ENCODE measurements around the gene RARRES1. TPM values are rescaled to one million over a fixed set of nuclear protein-coding genes. Genes with fewer than 3 reads are reported as not detected.

The RARRES1 gene
- total RNA-seq, 1 donor from 2014 or later: 65.8 TPM

DNA sequence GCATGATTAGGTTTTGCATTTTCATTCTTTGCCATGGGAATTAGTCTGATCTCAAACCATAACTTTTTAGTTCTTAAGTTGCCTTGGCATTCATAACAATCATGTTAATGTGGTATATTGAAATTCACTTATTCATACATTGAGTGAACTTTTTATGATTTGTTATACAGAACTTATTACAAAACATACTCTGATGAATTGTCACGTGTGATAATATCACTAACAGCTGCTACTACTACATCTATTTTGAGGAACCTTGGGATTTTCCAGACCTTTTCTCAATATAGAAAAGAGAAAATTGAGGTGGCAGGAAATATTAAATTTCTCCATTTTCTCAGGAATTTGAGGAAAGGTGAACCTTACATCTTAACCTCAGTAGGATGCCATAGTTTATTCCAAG, 69.0 kb downstream of the RARRES1 start:
- ATAC-seq (no peak), DNase-seq (no peak)
- Histone ChIP-seq H3K27me3 (ENCODE audit: low read depth) (no peaks in the 10 kb centered on the region), H3K4me1 (peaks cover 9% of the 10 kb centered on the region), H3K36me3 (peaks cover 97% of the 10 kb centered on the region), H3K27ac (no peak overlapping the region), H3K9me3 (no peaks in the 10 kb centered on the region), H3K4me3 (no peak overlapping the region)
- TF ChIP-seq CTCF (IDR thresholded peaks at IDR 0.05): no peak
- intact Hi-C loops (cut with DNase I): no loop called here

DNA sequence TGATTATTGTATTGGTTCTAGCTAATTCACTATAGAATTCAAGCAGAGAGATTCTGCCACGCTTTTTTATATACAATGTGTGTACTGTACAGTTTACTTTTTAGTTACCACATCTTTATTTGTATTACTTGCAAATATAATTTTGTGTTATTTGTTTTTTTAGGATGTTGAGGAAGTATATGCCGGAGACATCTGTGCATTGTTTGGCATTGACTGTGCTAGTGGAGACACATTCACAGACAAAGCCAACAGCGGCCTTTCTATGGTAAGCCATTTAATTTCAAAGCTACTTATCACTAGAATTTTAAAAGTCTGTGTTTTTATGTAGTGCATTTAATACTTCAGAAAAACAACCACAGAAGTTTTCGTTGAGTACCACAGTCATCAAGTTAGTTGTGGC, 71.5 kb downstream of the RARRES1 start:
- H3K4me1 ChIP-seq: peaks cover 9% of the 10 kb centered on the region
- DNase-seq (no peak), ATAC-seq (no peak)
- intact Hi-C loops (cut with DNase I): no loop called here
- TF ChIP-seq CTCF (IDR thresholded peaks at IDR 0.05): no peak
- H3K27ac ChIP-seq: no peak overlapping the region
- no peaks in the 10 kb centered on the region for H3K27me3 ChIP-seq (ENCODE audit: low read depth)
- no peak overlapping the region for H3K4me3 ChIP-seq
- no peaks in the 10 kb centered on the region for H3K9me3 ChIP-seq
- H3K36me3 ChIP-seq: peaks cover 86% of the 10 kb centered on the region

DNA sequence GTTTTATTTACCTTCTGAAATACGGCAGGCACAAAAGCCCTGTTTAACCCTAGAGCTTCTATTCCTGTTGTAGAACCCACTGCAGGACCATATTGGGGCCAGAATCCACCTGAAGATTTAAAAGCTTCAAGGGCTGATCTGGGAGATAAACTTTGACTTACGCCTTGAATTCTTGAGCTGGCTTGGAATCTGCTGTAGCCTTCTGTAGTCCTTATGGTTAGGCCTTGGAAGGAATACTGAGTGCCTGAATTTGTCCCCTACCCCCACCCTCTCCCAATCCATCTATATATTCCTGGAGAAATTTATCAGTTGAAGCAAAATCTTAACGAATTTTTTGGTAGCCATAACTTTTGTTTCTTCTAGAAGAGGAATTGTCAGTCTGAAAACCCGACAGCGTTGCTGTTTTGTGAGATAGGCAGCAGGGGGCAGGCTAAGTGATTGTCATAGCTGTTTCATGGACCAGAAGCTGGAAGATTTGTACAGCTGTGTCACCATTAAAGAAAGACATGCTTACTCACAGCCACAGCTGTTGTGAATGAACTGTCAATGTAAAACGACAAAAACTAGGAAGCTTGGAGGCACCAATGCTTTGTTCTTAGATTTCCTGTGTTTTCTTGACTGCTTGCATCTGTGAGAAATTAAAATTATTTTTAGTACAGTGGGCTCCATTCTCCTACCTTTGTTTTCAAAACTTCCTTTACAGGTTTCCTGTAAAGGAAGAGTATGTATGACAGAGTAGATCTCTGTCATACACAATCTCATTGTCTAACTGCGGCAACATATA, 72.6 kb downstream of the RARRES1 start:
- H3K4me3 ChIP-seq: no peak overlapping the region
- peak; percentile 65 for TF ChIP-seq CTCF (IDR thresholded peaks at IDR 0.05)
- no peaks in the 10 kb centered on the region for H3K9me3 ChIP-seq
- H3K27ac ChIP-seq: peak overlapping the region; percentile 27
- peaks cover 86% of the 10 kb centered on the region for H3K36me3 ChIP-seq
- peaks cover 9% of the 10 kb centered on the region for H3K4me1 ChIP-seq
- no peak for DNase-seq
- intact Hi-C loops (cut with DNase I): loop anchor here (10.0 kb wide), 1 partner anchor 135 kb away; no protein-coding TSS in a partner anchor
- peak; percentile 70 to 82 for ATAC-seq
- H3K27me3 ChIP-seq (ENCODE audit: low read depth): no peaks in the 10 kb centered on the region

GRCh38 chr3:158658889-158659288, 73.4 kb downstream of the RARRES1 start:
- Histone ChIP-seq H3K36me3 (peaks cover 86% of the 10 kb centered on the region), H3K9me3 (no peaks in the 10 kb centered on the region), H3K27me3 (ENCODE audit: low read depth) (no peaks in the 10 kb centered on the region), H3K4me1 (peaks cover 9% of the 10 kb centered on the region), H3K4me3 (no peak overlapping the region), H3K27ac (no peak overlapping the region)
- DNase-seq (no peak), ATAC-seq (no peak)
- intact Hi-C loops (cut with DNase I): loop anchor here (10.0 kb wide), 1 partner anchor 136 kb away; no protein-coding TSS in a partner anchor
- TF ChIP-seq CTCF (IDR thresholded peaks at IDR 0.05): no peak

DNA sequence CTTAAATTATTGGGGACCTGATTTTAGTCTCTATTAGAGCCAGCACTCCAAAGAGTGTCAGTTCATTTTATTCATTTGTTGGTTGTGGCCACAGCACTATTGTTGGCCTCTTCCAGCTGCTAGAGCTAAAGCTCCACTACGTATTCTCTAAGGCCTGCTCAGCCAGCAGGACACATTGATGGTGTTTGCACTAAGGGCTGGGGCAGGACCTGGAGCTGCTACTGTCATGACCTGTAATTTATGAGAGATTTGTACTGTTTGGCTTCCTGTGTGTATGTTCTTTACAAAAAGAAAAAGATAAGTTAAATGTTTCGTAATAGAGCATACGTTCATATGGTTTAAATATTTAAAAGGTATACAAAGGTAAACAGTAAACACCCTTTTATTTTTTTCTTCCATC, 79.8 kb downstream of the RARRES1 start:
- ATAC-seq (no peak), DNase-seq (no peak)
- intact Hi-C loops (cut with DNase I): loop anchor here (10.0 kb wide), 1 partner anchor 142 kb away; no protein-coding TSS in a partner anchor
- Histone ChIP-seq H3K4me1 (no peaks in the 10 kb centered on the region), H3K27ac (no peak overlapping the region), H3K36me3 (peaks cover 93% of the 10 kb centered on the region), H3K9me3 (no peaks in the 10 kb centered on the region), H3K4me3 (no peak overlapping the region), H3K27me3 (ENCODE audit: low read depth) (no peaks in the 10 kb centered on the region)
- no peak for TF ChIP-seq CTCF (IDR thresholded peaks at IDR 0.05)
